ENCODE data around the gene PAPSS2.

PAPSS2 gene

DNA sequence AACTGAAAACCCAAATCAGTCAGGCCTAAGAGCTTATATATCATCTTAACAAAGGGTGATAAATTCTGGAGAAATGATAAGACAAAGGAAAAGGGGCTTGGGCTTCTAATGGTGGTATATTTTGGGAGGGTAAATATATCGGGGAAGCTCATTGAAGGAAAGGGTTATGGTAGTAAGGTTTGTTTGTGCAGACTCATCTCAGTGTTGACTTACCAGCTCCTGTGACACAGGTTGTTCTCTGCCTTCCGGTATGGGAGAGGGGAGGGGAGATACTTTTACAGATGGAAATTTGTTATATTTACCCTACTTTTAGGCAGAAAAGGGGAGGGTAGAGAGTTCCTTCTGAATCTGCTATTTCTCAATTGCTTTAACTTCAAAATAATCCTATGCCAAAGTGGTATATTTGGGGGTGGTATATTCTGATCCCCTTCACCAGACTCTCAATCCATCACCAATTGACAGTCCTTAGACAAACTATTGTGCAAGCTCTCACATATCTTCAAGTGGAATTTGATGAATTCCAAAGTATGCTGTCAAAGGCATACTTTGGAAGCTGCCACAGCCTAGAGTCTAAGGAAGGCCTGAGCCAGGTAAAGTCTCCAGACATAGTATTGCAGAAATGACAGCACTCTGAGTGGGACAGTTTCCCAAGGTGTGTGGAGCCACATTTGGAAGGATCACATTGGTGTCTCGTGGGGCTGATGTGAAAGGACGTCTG lies 13.3 kb upstream of the PAPSS2 start:
- TF ChIP-seq, protein P1, sequence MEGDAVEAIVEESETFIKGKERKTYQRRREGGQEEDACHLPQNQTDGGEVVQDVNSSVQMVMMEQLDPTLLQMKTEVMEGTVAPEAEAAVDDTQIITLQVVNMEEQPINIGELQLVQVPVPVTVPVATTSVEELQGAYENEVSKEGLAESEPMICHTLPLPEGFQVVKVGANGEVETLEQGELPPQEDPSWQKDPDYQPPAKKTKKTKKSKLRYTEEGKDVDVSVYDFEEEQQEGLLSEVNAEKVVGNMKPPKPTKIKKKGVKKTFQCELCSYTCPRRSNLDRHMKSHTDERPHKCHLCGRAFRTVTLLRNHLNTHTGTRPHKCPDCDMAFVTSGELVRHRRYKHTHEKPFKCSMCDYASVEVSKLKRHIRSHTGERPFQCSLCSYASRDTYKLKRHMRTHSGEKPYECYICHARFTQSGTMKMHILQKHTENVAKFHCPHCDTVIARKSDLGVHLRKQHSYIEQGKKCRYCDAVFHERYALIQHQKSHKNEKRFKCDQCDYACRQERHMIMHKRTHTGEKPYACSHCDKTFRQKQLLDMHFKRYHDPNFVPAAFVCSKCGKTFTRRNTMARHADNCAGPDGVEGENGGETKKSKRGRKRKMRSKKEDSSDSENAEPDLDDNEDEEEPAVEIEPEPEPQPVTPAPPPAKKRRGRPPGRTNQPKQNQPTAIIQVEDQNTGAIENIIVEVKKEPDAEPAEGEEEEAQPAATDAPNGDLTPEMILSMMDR (IDR thresholded peaks at IDR 0.05; ENCODE audit: unreplicated experiment in 3 of 3) = no peak
- peaks cover 5% of the 10 kb centered on the region for H3K9me3 Mint-ChIP-seq
- H3K4me3 Mint-ChIP-seq = no peak overlapping the region
- H3K4me1 Mint-ChIP-seq = no peaks in the 10 kb centered on the region
- H3K27me3 Mint-ChIP-seq (ENCODE audit: low read depth) = no peaks in the 10 kb centered on the region
- H3K27ac Mint-ChIP-seq = no peak overlapping the region
- H3K36me3 Mint-ChIP-seq (ENCODE audit: low read depth) = no peaks in the 10 kb centered on the region

DNA sequence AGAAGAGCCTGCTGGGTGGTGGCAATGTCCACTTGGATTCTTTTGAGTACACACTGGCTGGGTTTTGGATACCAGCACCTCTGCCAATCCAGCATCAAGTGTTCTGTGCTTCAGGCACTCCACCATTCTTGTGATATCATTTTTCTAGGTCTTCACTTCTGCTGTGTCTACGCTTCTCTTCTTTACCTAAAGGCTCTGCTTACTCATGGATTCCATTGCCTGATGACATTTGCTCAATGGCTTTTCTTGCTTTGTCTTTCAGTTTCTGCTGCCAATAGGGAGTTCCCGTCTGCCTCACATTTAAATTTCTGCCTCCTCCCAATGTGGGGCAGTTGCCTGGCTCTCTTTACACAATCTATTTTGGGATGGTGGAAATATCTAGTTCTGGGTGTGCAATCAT lies 12.7 kb upstream of the PAPSS2 start:
- H3K27me3 Mint-ChIP-seq (ENCODE audit: low read depth) = no peaks in the 10 kb centered on the region

DNA sequence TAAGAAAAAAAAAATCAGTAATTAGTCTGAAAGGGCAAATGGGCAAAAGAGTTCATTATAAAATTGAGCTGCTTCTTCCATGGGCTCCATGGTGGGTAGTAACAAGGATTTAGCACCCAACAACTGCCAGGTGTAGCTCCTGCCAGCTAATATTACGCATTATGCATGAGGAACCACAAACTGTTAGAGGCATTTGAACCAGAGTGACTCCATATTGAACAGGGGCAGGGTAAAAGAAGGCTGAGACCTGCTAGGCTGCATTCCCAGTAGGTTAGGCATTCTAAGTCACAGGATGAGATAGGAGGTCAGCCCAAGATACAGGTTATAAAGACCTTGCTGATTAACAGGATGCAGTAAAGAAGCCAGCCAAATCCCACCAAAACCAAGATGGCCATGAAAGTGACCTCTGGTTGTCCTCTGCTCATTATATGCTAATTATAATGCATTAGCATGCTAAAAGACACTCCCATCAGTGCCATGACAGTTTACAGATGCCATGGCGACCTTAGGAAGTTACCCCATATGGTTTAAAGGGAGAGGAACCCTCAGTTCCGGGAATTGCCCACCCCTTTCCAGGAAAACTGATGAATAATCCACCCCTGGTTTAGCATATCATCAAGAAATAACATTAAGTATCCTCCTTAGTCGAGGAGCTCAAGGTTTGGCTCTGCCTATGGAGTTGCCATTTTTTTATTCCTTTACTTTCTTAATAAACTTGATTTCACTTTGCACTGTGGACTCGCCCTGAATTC lies 8.7 kb upstream of the PAPSS2 start:
- no peak overlapping the region for H3K4me3 Mint-ChIP-seq
- TF ChIP-seq, protein P1 (IDR thresholded peaks at IDR 0.05; ENCODE audit: unreplicated experiment in 3 of 3) = no peak
- H3K27ac Mint-ChIP-seq = no peak overlapping the region

More for the DNA sequence above, 12.7 kb upstream of the PAPSS2 start:
- TF ChIP-seq, protein P1 (IDR thresholded peaks at IDR 0.05; ENCODE audit: unreplicated experiment in 3 of 3) = no peak
- Mint-ChIP-seq H3K9me3 (peaks cover 5% of the 10 kb centered on the region), H3K27ac (no peak overlapping the region), H3K4me1 (no peaks in the 10 kb centered on the region), H3K4me3 (no peak overlapping the region), H3K36me3 (ENCODE audit: low read depth) (no peaks in the 10 kb centered on the region)

DNA sequence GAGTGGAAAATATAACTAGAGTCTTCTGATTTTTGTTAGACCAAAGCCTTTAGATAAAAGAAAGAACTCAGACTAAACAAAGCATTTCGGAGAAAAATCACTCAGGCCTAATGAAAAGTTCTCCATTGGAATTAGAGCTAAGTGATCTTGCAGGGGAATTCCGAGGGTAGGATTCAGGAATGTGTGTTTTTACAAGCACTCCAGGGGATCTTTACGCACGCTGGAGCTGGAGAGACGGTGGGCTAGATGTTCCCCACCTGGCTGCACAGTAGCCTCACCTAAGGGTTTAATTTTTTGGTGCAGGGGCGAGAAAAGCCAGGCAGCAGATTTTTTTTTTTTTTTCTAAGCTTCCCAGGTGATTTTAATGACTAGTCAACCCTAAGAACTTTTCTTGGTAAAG lies 7.9 kb upstream of the PAPSS2 start:
- TF ChIP-seq, protein P1 (IDR thresholded peaks at IDR 0.05; ENCODE audit: unreplicated experiment in 3 of 3) = no peak
- H3K27me3 Mint-ChIP-seq (ENCODE audit: low read depth) = no peaks in the 10 kb centered on the region

More for the DNA sequence above, 8.7 kb upstream of the PAPSS2 start:
- Mint-ChIP-seq H3K36me3 (ENCODE audit: low read depth) (no peaks in the 10 kb centered on the region), H3K27me3 (ENCODE audit: low read depth) (no peaks in the 10 kb centered on the region), H3K9me3 (no peaks in the 10 kb centered on the region), H3K4me1 (no peaks in the 10 kb centered on the region)

DNA sequence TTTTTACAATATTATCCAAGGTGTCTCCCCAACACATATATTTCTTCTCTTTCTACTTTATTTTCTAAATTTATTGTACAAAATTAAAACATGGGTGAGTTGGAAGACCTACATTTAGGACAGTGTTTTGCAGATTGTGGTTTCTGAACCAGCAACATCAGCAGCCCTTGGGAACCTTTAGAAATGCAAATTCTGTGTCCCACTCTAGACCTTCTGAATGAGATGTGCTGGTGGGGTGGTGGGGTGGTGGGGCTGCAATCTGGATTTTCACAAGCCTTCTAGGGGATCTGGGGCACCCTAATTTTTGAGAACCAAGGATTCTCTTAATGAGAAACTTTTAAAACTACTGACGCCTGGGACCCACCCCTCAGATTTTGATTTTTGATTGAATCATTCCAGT lies 7.4 kb upstream of the PAPSS2 start:
- no peaks in the 10 kb centered on the region for H3K9me3 Mint-ChIP-seq
- H3K4me3 Mint-ChIP-seq = no peak overlapping the region
- TF ChIP-seq, protein P1 (IDR thresholded peaks at IDR 0.05; ENCODE audit: unreplicated experiment in 3 of 3) = no peak
- no peaks in the 10 kb centered on the region for H3K36me3 Mint-ChIP-seq (ENCODE audit: low read depth)
- H3K27me3 Mint-ChIP-seq (ENCODE audit: low read depth) = no peaks in the 10 kb centered on the region
- H3K4me1 Mint-ChIP-seq = no peaks in the 10 kb centered on the region
- H3K27ac Mint-ChIP-seq = no peak overlapping the region

More for the DNA sequence above, 7.9 kb upstream of the PAPSS2 start:
- Mint-ChIP-seq H3K36me3 (ENCODE audit: low read depth) (no peaks in the 10 kb centered on the region), H3K4me3 (no peak overlapping the region), H3K4me1 (no peaks in the 10 kb centered on the region), H3K27ac (peak overlapping the region in 1 of 3 experiments; percentile 36), H3K9me3 (no peaks in the 10 kb centered on the region)
